ENCODE measurements around the gene TRIM27.

The TRIM27 gene

DNA sequence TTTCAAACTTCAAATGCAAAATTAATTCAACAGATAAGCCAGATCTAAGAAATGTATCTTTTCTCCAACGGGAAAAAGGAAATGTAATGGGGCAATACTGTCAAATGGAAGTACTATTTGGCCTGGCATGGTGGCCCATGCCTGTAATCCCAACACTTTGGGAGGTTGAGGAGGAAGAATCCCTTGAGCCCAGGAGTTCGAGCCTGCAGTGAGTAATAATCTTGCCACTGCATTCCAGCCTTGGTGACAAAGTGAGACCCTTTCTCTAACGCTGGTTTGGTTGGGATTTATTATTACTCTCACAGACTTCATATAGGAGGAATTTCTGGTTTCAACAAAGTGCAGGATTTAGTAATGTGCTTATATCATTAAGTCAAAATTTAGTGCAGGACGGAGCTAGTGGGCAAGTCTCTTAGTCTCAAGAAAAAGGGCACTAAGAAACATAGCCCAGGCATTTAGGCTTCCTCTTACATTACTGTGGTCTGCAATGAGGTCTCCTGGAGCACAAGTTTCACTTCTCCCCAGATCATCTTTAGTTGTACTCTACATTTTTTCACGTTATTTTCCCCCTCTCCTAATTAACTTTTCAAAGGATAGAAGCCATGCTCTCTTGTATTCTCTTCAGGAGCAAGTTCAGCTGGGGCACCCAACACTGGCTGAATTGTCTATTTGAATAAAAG lies 23.1 kb downstream of the TRIM27 start:
- in situ Hi-C loops (cut with MboI; ENCODE audit: low sequenced_read_pairs): no loop called here

DNA sequence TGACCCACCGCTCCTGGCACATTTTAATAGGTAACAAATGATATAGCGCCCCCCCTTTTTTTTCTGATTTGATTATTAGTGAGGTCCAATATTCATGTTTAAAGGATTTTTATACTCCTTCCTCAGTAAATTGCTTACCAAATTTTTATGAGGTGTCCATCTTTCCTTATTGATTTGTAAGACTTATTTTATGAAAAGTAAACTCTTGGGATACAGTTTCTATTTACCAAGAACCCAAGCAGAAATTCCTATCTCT lies 25.1 kb downstream of the TRIM27 start:
- in situ Hi-C loops (cut with MboI; ENCODE audit: low sequenced_read_pairs): no loop called here

DNA sequence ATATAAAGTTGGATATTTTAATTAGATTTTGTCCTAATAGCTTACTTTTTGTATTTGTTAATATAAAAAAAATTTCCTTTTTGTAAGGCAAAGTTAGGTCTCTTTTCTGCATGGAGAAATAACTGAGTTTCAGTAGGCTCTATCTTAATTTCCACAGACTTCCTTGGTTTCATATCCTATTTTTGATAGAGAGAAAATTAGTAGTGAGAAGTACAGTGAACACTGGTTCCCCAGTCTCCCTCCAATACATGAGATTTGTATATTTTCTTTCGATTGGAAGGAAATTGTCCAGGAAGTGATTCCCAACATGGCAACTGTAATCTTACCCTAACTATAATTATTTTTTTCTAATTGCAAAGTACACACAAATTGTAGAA lies 26.4 kb downstream of the TRIM27 start:
- in situ Hi-C loops (cut with MboI; ENCODE audit: low sequenced_read_pairs): no loop called here

DNA sequence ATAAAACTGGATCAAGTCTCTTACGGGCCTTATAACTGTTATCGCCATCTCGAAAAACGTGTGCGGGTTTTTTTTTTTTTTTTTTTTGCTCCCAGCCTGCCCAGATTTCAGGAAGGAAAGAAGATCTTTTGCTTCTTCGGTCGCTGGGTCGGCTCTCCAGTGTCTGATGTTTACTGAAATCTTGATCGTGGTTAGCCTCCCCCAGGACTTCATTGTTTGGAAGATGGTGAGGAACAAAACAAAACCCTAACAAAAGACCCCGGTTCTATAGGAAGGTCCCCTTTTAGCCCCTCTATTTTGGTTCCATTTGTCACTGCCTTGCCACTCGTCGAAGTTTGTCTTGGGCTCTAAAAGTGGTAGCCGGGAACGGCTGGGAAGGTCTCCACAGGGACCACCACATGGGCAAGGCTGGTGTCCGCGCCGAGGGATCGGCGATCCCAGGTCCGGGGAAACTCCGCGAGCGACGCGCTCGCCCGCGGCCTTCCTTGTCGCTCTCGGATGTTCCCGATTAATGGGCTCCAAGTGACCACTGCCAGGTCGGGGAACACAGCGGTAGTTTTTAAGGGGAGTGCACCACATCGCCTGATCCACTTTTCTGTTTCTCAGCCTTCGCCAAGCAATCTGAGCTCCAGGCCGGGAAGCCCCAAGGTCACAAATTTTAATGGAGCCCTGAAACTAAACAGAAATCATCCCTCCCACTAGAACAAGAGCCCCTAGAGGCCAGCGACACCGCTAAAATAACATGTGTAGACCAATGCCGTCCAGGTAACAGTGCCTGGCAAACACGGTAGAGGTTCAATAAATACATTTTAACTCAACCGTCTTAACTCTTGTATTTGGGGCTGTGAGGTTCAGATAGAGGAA lies 27.0 kb downstream of the TRIM27 start:
- in situ Hi-C loops (cut with MboI; ENCODE audit: low sequenced_read_pairs): no loop called here

DNA sequence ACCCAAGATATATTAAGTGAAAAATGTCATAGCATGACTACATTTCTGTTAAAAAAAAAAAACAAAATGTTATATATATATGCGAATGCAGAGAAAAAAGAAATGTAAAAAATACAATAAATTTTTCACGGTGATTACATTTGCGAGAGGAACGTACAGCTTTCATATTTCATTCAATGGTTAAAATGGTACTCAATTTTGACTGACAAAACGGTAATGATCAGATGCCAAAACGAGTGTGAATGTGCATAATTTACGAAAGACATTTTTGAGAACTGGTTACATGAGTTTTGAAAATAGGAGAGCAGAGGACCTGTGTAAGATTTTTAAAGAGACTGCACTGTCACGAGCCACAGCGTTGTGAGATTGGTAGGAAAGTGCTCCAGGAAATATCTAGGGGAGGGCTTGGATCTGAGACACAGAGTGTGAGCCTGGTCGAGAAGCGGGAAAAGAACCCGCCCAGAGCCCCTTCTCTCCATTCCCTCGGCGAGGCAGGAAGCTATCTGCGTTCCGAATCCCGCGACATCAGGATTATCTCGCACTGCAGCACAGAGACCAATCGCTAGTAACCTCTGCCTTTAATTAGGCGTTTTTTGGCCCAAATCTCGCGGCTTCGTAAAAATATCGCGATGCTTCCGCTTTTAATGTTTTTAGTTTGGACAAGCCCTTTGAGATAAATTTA lies 28.5 kb downstream of the TRIM27 start:
- in situ Hi-C loops (cut with MboI; ENCODE audit: low sequenced_read_pairs): no loop called here

DNA sequence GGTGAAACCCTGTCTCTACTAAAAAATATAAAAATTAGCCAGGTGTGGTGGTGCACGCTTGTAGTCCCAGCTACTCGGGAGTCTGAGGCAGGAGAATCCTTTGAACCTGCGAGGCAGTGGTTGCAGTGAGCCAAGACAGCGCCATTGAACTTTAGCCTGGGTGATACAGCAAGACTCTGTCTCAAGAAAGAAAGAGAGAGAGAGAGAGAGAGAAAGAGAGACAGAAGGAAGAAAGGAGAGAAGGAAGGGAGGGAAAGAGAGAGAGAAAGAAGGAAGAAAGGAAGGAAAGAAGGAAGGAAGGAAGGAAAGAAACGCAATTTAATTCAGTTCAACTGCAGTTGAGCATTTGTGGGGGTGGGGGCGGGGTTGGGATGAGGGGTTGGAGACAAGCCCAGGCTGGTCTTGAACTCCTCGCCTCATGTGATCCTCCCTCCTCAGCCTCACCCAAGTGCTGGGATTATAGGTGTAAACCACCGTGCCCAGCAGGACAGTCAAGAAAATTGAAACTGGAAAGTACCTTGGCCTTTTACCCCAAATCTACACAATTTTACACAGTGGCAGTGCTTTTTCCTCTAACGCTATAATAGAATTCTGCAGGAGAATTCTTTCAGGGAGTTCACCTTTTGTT lies 30.5 kb downstream of the TRIM27 start:
- in situ Hi-C loops (cut with MboI; ENCODE audit: low sequenced_read_pairs): no loop called here

DNA sequence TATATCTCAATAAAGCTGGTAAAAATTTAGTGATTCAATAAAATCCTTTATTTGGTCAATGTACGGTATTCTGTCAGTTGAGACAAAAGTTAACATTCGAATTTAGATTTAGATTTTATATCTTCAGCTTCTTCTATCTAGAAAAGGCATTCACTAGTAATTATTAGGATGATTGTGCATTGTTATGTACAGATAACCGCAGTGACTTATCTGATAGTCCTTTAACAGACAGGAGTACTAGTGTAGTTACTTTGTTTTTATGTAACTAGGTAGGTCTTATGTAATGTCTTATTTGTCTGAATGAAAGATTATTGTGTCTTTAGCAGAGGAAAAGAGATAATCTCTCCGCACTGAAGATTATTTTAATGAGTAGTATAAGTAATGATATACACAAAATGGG lies 31.3 kb downstream of the TRIM27 start:
- in situ Hi-C loops (cut with MboI; ENCODE audit: low sequenced_read_pairs): no loop called here

DNA sequence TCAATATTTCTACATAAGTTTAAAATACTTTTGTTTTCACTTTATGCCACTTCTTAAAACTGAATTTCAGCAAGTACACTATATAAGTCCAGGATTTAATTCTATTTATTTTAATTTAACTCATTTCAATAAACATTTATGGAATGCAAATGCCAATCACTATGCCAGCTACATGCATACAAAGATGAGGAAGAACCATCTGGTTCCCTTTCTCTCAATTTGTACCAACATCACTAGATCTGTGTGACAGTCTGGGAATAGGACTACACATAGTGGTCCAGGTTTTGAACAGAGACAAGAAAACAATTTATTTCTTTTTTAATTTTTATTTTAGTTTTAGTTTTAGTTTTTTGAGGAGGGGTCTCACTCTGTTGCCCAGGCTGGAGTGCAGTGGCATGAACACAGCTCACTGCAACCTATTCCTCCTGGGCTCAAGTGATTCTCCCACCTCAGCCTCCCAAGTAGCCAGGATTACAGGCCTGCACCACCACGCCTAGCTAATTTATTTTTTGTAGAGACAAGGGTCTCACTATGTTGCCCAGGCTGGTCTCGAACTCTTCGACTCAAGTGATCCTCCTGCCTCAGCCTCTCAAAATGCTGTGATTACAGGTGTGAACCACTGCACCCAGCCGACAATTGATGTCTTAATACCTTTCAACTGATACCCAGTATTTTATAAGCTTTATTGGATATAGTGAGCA lies 35.8 kb downstream of the TRIM27 start:
- in situ Hi-C loops (cut with MboI; ENCODE audit: low sequenced_read_pairs): no loop called here

DNA sequence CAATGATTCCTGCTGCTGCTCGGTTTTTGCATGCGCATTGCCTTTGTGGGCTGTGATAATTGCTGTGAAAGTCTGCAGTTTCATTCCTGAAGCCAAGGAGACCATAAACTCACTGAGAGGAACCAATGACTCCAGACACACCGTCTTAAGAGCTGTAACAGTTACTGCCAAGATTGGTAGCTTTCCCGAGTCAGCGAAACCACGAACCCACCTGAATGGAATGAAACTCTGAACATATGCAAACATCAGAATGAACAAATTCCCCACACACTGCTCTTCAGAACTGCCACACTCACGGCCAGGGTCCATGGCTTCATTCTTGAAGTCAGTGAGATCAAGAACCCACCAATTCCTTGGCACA lies 37.7 kb downstream of the TRIM27 start:
- in situ Hi-C loops (cut with MboI; ENCODE audit: low sequenced_read_pairs): no loop called here

DNA sequence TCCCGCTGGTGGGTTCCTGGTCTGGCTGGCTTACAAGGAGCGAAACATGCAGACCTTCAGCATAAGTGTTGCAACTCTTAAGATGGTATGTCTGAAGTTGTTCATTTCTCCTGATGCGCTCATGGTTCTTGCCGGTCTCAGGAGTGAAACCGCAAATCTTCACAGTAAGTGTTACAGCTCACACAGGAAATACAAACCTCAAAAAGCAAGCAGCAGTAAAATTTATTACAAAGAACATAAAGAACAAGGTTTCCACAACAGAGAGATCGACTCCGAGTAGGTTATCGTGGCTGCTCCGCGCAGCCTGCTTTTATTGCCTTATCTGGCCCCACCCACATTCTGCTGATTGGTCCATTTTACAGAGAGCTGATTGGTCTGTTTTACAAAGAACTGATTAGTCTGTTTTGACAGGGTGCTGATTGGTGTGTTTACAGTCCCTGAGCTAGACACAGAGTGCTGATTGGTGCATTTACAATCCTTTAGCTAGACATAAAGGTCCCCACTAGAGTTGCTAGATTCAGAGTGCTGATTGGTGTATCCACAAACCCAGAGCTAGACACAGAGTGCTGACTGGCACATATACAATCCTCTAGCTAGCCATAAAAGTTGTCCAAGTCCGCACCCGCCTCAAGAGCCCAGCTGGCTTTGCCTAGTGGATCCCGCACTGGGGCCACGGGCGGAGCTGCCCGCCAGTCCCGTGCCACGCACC lies 39.2 kb downstream of the TRIM27 start:
- in situ Hi-C loops (cut with MboI; ENCODE audit: low sequenced_read_pairs): no loop called here

DNA sequence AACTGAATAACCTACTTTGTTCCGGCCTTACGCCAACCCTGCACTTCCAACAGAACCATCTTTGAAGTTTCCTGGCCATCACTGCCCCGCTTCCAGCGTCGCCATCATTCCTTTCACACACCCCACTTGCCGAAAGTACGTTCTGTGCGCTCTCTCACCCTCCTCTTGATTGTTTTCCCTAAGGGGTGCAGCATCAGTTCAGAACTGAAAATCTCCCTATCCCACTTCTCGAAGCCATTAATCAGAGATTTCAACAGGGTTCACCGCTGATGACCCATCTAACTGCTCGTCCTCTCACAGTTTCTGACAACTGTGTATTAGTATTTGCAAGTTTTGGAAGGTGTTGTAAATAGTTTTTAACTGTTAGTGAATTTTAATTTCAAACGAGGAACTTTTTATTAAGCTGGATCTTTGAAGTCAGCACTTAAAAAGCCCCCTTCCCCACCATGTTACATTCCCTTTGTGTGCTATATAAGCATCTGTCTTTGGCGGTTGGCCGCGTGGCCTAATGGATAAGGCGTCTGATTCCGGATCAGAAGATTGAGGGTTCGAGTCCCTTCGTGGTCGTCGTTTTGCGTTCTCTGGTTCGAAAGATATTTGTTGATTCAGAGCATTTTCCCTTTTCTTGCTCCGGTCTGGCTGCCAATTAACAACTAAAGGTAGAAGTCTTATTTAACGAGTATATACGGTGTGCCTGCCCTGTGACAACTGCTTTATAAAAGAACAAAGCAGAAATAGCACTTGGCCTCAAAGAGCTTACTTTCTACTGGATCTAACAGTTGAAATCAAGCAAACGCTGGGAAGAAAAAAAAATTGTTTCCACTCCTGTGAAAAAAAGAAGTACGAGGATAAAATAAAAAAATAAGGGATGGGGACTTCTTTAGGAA lies 42.6 kb downstream of the TRIM27 start:
- in situ Hi-C loops (cut with MboI; ENCODE audit: low sequenced_read_pairs): no loop called here

DNA sequence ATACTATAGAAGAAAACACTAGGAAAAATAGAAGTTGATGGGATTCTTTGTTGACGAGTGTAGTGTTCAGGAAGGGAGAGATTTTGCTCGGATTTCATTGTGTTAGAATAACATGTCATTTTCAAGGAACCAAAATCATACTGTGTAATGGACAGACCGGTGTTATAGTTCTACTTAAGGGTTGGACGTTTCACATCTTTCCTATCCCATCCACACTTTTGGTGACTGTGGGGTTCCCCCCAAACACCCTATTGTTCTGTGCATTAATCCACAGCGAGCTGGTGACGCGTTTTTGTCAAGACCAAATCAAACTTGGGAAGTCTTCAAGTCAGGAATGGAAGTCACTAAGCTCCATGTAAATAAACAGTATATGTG lies 43.3 kb downstream of the TRIM27 start:
- in situ Hi-C loops (cut with MboI; ENCODE audit: low sequenced_read_pairs): no loop called here

DNA sequence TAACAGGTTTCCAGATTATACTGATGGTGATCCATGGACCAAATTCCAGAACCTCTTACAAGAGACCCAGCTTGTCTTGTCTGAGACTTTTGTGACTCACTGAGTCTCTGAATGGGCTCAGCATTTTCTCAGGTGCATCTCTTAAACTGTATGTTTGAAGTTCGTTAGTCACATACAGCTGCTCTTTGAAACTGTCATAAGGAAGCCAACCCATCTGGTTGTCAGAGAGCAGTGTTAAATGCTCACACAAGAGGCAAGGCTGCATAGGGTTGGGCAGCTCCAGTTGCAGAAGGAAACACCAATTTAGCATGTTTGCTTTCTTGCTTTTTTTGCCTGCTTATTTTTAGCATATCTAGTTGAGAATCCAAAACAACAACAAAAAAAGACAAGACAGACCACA lies 47.1 kb downstream of the TRIM27 start:
- in situ Hi-C loops (cut with MboI; ENCODE audit: low sequenced_read_pairs): no loop called here

DNA sequence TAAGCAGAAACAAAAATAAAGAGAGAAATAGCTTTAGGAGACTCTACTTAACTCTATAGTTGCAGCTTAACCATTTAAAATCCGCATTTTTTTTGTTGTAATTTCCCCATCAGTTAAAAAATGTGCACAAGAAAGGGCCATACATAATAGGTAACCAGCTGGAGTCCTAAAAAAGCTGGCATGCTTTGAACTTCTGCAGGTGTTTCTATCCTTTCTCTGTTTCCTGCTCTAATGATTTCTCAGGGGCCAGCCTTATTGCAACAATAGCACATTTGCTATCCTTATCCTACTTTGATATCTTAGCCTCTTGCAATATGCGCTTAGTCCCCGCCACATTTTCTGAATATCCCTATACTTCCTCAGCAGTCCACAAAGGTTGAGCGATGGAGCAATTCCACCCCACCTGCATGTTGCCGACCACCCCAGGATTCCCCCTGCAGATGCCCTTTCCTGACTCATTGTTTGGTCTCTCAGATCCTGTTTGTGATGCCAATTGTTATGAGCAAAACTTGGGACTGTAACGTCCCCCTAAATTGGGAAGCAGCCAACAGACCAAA lies 48.5 kb downstream of the TRIM27 start:
- in situ Hi-C loops (cut with MboI; ENCODE audit: low sequenced_read_pairs): no loop called here

DNA sequence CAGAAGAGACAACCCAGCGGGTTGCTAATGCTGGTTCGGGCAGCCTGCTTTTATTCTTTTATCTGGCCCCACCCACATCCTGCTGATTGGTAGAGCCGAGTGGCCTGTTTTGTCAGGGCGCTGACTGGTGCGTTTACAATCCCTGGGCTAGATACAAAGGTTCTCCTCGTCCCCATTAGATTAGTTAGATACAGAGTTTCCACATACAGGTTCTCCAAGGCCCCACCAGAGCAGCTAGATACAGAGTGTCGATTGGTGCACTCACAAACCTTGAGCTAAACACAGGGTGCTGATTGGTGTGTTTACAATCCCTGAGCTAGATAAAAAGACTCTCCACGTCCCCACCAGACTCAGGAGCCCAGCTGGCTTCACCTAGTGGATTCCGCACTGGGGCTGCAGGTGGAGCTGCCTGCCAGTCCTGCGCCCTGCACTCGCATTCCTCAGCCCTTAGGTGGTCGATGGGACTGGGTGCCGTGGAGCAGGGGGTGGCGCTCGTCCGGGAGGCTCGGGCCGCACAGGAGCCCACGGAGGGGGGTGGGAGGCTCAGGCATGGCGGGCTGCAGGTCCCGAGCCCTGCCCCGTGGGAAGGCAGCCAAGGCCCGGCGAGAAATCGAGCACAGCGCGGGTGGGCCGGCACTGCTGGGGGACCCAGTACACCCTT lies 51.5 kb downstream of the TRIM27 start:
- in situ Hi-C loops (cut with MboI; ENCODE audit: low sequenced_read_pairs): loop anchor here (25.0 kb wide), 1 partner anchor 1710 kb away; no protein-coding TSS in a partner anchor

DNA sequence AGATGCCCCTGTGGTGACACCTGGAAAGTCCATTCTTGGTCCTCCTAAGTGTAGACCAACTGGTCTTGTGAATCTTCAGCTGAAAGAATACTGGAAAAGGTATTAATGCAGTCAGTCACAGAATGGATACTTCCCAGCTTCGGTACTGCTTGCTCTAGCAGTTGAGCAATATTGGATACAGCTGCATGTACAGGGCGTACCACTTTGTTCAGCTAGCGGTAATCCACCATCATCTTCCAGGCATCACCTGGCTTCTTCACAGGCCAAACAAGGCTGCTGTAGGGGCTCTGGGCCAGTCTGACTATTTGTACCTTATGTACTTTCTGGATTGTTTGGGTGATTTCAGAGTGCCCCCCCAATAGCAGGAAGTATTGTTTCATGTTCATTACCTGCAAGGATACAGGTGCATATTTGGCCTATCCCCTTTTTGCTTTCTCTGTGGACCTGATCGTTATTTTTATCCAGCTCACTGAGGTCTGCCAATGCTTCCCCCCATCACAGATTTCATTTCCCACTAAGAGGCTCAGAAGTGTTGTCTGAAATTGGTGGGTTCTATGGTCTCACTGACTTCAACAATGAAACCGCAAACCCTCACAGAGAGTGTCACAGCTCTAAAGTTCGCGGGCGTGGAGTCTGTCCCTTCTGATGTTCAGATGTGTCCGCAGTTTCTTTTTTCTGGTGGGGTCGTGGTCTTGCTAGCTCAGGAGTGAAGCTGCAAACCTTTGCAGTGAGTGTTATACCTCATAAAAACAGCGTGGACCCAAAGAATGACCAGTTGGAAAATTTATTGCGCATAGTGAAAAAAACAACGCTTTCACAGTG lies 52.2 kb downstream of the TRIM27 start:
- in situ Hi-C loops (cut with MboI; ENCODE audit: low sequenced_read_pairs): loop anchor here (25.0 kb wide), 1 partner anchor 1709 kb away; no protein-coding TSS in a partner anchor

DNA sequence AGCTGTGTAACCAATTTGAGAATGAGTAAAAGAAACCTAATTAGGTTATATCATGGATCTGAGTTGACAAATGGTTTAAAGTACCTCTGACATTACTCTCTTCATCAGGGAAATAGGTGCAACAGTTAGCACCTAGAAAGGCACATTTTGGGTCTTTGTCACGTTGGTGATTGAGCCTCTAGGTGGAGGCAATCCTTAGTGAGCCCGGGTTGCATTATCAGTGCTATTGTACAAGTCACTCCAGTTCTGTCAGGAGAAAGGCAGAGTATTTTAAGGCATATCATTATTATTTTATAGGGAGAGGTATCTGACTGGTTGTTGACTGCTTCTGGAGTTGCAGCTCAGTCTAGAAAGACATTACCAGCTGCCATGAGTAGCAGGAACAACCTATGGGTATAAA lies 54.9 kb downstream of the TRIM27 start:
- in situ Hi-C loops (cut with MboI; ENCODE audit: low sequenced_read_pairs): loop anchor here (10.0 to 25.0 kb wide), 2 partner anchors 116 to 1707 kb away; no protein-coding TSS in a partner anchor

DNA sequence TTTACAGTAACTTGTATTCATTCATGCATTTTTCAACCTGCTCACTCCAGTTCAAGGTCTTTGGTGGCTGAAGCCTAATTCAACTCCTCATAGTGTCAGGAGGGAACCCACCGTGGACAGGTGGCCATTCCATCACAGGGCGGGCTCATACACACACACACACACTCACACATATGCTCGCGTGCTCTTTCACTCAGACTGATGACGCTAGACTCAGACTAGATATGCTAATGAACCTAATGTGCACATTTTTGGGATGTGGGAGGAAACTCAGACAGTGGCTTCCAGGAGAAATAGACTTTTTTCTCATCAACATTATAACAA lies 56.7 kb downstream of the TRIM27 start:
- in situ Hi-C loops (cut with MboI; ENCODE audit: low sequenced_read_pairs): loop anchor here (10.0 to 25.0 kb wide), 2 partner anchors 118 to 1705 kb away; no protein-coding TSS in a partner anchor
